ENCODE results near the gene MAP4K4. TPM values are rescaled to one million over a fixed set of nuclear protein-coding genes. Genes with fewer than 3 reads are reported as not detected.
"Not testable (repeated sequence)": the region's sequence is repeated elsewhere in the genome, so short reads cannot be mapped to it uniquely, and the experiment has no call there.

Gene MAP4K4
- total RNA-seq, 2 donors from 2014 or later = 69.1 to 71.5 TPM

GRCh38 chr2:101899871-101900270 is 202.4 kb downstream of the MAP4K4 start:
- no peak for ATAC-seq
- DNase-seq (ENCODE audit: low spot score) = no peak
- peaks cover 10% of the 10 kb centered on the region for H3K36me3 Mint-ChIP-seq
- peaks cover 9 to 17% of the 10 kb centered on the region in 2 donors for H3K27me3 Mint-ChIP-seq
- no peak overlapping the region for H3K27ac Mint-ChIP-seq
- H3K4me3 Mint-ChIP-seq = no peak overlapping the region
- H3K4me1 Mint-ChIP-seq (ENCODE audit: low read depth in 2 of 2) = peaks cover 6 to 8% of the 10 kb centered on the region in 2 donors
- no peaks in the 10 kb centered on the region for H3K9me3 Mint-ChIP-seq

- H3K4me1 Mint-ChIP-seq (ENCODE audit: low read depth in 2 of 2) = peaks cover 6 to 8% of the 10 kb centered on the region in 2 donors
- peaks cover 12 to 19% of the 10 kb centered on the region in 2 donors for H3K27me3 Mint-ChIP-seq
- H3K36me3 Mint-ChIP-seq = peaks cover 14% of the 10 kb centered on the region
- H3K27ac Mint-ChIP-seq = no peak overlapping the region
- DNase-seq (ENCODE audit: low spot score) (no peak), ATAC-seq (peak in 1 of 2 donors; percentile 76)
- H3K4me3 Mint-ChIP-seq = no peak overlapping the region
- peaks cover 3% of the 10 kb centered on the region for H3K9me3 Mint-ChIP-seq
These were observed 202.9 kb downstream of the MAP4K4 start for GRCh38 chr2:101900375-101900774.

- DNase-seq (ENCODE audit: low spot score) (no peak), ATAC-seq (no peak)
- H3K36me3 Mint-ChIP-seq = peaks cover 14% of the 10 kb centered on the region
- peaks cover 6 to 8% of the 10 kb centered on the region in 2 donors for H3K4me1 Mint-ChIP-seq (ENCODE audit: low read depth in 2 of 2)
- H3K4me3 Mint-ChIP-seq = no peak overlapping the region
- peaks cover 3% of the 10 kb centered on the region for H3K9me3 Mint-ChIP-seq
- no peak overlapping the region for H3K27ac Mint-ChIP-seq
- H3K27me3 Mint-ChIP-seq = peaks cover 12 to 19% of the 10 kb centered on the region in 2 donors
These were observed 203.7 kb downstream of the MAP4K4 start for GRCh38 chr2:101901241-101901640.

GRCh38 chr2:101902169-101902568 is 204.7 kb downstream of the MAP4K4 start:
- no peak for DNase-seq (ENCODE audit: low spot score)
- H3K36me3 Mint-ChIP-seq = peaks cover 15% of the 10 kb centered on the region
- peaks cover 12 to 19% of the 10 kb centered on the region in 2 donors for H3K27me3 Mint-ChIP-seq
- no peak overlapping the region for H3K27ac Mint-ChIP-seq
- H3K4me3 Mint-ChIP-seq = no peak overlapping the region
- peaks cover 6 to 8% of the 10 kb centered on the region in 2 donors for H3K4me1 Mint-ChIP-seq (ENCODE audit: low read depth in 2 of 2)
- peaks cover 3% of the 10 kb centered on the region for H3K9me3 Mint-ChIP-seq
- no peak for ATAC-seq

- peaks cover 19 to 21% of the 10 kb centered on the region in 2 donors for H3K27me3 Mint-ChIP-seq
These were observed 207.4 kb downstream of the MAP4K4 start for GRCh38 chr2:101904916-101905315.

GRCh38 chr2:101905746-101906336 is 208.3 kb downstream of the MAP4K4 start:
- ATAC-seq = no peak
- H3K36me3 Mint-ChIP-seq = peaks cover 39% of the 10 kb centered on the region
- no peak for DNase-seq (ENCODE audit: low spot score)
- H3K27me3 Mint-ChIP-seq = peaks cover 26 to 27% of the 10 kb centered on the region in 2 donors
- H3K4me1 Mint-ChIP-seq (ENCODE audit: low read depth in 2 of 2) = no peaks in the 10 kb centered on the region
- no peak overlapping the region for H3K27ac Mint-ChIP-seq
- H3K4me3 Mint-ChIP-seq = no peak overlapping the region
- peaks cover 17% of the 10 kb centered on the region for H3K9me3 Mint-ChIP-seq

More at GRCh38 chr2:101904916-101905315, 207.4 kb downstream of the MAP4K4 start:
- H3K27ac Mint-ChIP-seq = no peak overlapping the region
- H3K36me3 Mint-ChIP-seq = peaks cover 30% of the 10 kb centered on the region
- H3K9me3 Mint-ChIP-seq = peaks cover 13% of the 10 kb centered on the region
- no peak overlapping the region for H3K4me3 Mint-ChIP-seq
- no peak for ATAC-seq
- DNase-seq (ENCODE audit: low spot score) = no peak
- peaks cover 5 to 6% of the 10 kb centered on the region in 2 donors for H3K4me1 Mint-ChIP-seq (ENCODE audit: low read depth in 2 of 2)

- Mint-ChIP-seq H3K27me3 (peaks cover 22 to 32% of the 10 kb centered on the region in 2 donors), H3K36me3 (peaks cover 31% of the 10 kb centered on the region), H3K4me1 (ENCODE audit: low read depth in 2 of 2) (peaks cover 6 to 7% of the 10 kb centered on the region in 2 donors), H3K4me3 (no peak overlapping the region), H3K9me3 (peaks cover 17% of the 10 kb centered on the region), H3K27ac (no peak overlapping the region)
- ATAC-seq (no peak), DNase-seq (ENCODE audit: low spot score) (no peak)
These were observed 212.3 kb downstream of the MAP4K4 start for GRCh38 chr2:101909760-101910159.

GRCh38 chr2:101912545-101912944 is 215.0 kb downstream of the MAP4K4 start:
- no peak overlapping the region for H3K27ac Mint-ChIP-seq
- H3K4me3 Mint-ChIP-seq = no peak overlapping the region
- peak; percentile 49 to 61 for ATAC-seq

GRCh38 chr2:101921319-101921952 is 223.9 kb downstream of the MAP4K4 start:
- Mint-ChIP-seq H3K9me3 (peaks cover 7% of the 10 kb centered on the region), H3K4me1 (ENCODE audit: low read depth in 2 of 2) (no peaks in the 10 kb centered on the region), H3K27me3 (peaks cover 14 to 20% of the 10 kb centered on the region in 2 donors), H3K27ac (no peak overlapping the region), H3K36me3 (peaks cover 18% of the 10 kb centered on the region), H3K4me3 (no peak overlapping the region)
- ATAC-seq (no peak), DNase-seq (ENCODE audit: low spot score) (no peak)

More at GRCh38 chr2:101912545-101912944, 215.0 kb downstream of the MAP4K4 start:
- Mint-ChIP-seq H3K9me3 (peaks cover 11% of the 10 kb centered on the region), H3K4me1 (ENCODE audit: low read depth in 2 of 2) (peaks cover 6 to 7% of the 10 kb centered on the region in 2 donors), H3K36me3 (peaks cover 21% of the 10 kb centered on the region), H3K27me3 (peaks cover 34 to 38% of the 10 kb centered on the region in 2 donors)
- DNase-seq (ENCODE audit: low spot score) = no peak

- peaks cover 23% of the 10 kb centered on the region for H3K36me3 Mint-ChIP-seq
- H3K4me1 Mint-ChIP-seq (ENCODE audit: low read depth in 2 of 2) = no peaks in the 10 kb centered on the region
- DNase-seq (ENCODE audit: low spot score) (no peak), ATAC-seq (no peak)
- no peak overlapping the region for H3K4me3 Mint-ChIP-seq
- H3K9me3 Mint-ChIP-seq = peaks cover 7% of the 10 kb centered on the region
- no peak overlapping the region for H3K27ac Mint-ChIP-seq
- peaks cover 9 to 16% of the 10 kb centered on the region in 2 donors for H3K27me3 Mint-ChIP-seq
These were observed 224.4 kb downstream of the MAP4K4 start for GRCh38 chr2:101921953-101922325.

GRCh38 chr2:101924311-101924710 is 226.8 kb downstream of the MAP4K4 start:
- not testable (repeated sequence) for DNase-seq (ENCODE audit: low spot score); H3K27me3 Mint-ChIP-seq; H3K9me3 Mint-ChIP-seq; ATAC-seq; H3K4me3 Mint-ChIP-seq; H3K27ac Mint-ChIP-seq; H3K4me1 Mint-ChIP-seq (ENCODE audit: low read depth in 2 of 2)
- H3K36me3 Mint-ChIP-seq = peaks cover 26% of the 10 kb centered on the region

- H3K4me3 Mint-ChIP-seq = no peak overlapping the region
- H3K27ac Mint-ChIP-seq = no peak overlapping the region
- ATAC-seq = no peak
- H3K27me3 Mint-ChIP-seq = peaks cover 7 to 13% of the 10 kb centered on the region in 2 donors
- peaks cover 0 to 5% of the 10 kb centered on the region in 2 donors for H3K4me1 Mint-ChIP-seq (ENCODE audit: low read depth in 2 of 2)
- peaks cover 16% of the 10 kb centered on the region for H3K36me3 Mint-ChIP-seq
- no peak for DNase-seq (ENCODE audit: low spot score)
- no peaks in the 10 kb centered on the region for H3K9me3 Mint-ChIP-seq
These were observed 232.5 kb downstream of the MAP4K4 start for GRCh38 chr2:101930019-101930418.

GRCh38 chr2:101930847-101931246 is 233.3 kb downstream of the MAP4K4 start:
- peaks cover 7 to 13% of the 10 kb centered on the region in 2 donors for H3K27me3 Mint-ChIP-seq
- DNase-seq (ENCODE audit: low spot score) = no peak
- peaks cover 0 to 5% of the 10 kb centered on the region in 2 donors for H3K4me1 Mint-ChIP-seq (ENCODE audit: low read depth in 2 of 2)
- H3K9me3 Mint-ChIP-seq = no peaks in the 10 kb centered on the region
- peaks cover 10% of the 10 kb centered on the region for H3K36me3 Mint-ChIP-seq
- no peak for ATAC-seq
- H3K4me3 Mint-ChIP-seq = no peak overlapping the region
- H3K27ac Mint-ChIP-seq = no peak overlapping the region

GRCh38 chr2:101931402-101931801 is 233.9 kb downstream of the MAP4K4 start:
- Mint-ChIP-seq H3K4me3 (no peak overlapping the region), H3K4me1 (ENCODE audit: low read depth in 2 of 2) (peaks cover 0 to 5% of the 10 kb centered on the region in 2 donors), H3K36me3 (peaks cover 8% of the 10 kb centered on the region), H3K27me3 (peaks cover 11 to 15% of the 10 kb centered on the region in 2 donors), H3K27ac (no peak overlapping the region), H3K9me3 (no peaks in the 10 kb centered on the region)
- DNase-seq (ENCODE audit: low spot score) = no peak
- no peak for ATAC-seq

All from natural killer cell treated with Interleukin-12 subunit alpha and Interleukin-12 subunit beta and Interleukin-15 and Interleukin-18, amount 100 ng/mL, for 72 hours (primary cell).